Stimulated activated CD8-positive, alpha-beta memory T cell treated with anti-CD3 and anti-CD28 coated beads, Interleukin-15, amount 100 ng/mL, for 1 hour (primary cell): Measurements from ENCODE around the gene PPFIBP2.
"Not testable (repeated sequence)": the region's sequence is repeated elsewhere in the genome, so short reads cannot be mapped to it uniquely, and the experiment has no call there.

ENCODE experiments used
- DNase-seq: peaks from one replicate; pipeline ENCODE4 v3.0.0-alpha.2; 2020; ENCODE audit warnings: low read depth

The PPFIBP2 gene

GRCh38 chr11:7499081-7499480 lies 14.7 kb upstream of the PPFIBP2 start:
- no peak for DNase-seq

DNA sequence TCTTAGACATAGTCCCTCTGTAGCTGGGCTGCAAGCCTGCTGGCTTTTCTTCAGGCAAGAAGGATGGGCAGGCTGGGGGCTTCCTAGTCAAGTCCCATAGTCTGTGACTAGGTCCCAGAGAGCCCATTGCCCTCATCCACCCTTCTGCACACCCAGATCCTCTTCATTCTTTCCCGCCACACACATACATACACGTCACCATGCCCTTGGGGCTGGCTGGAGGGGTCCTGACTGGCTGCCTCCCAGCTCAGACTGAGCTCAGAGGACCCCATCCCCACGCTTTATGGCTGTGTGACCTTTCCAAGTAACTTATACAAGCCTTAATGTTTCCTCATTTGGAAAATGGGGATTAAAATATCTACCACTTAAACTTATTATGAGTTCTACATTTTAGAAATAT lies 13.5 kb upstream of the PPFIBP2 start:
- DNase-seq: no peak

- no peak for DNase-seq
Measured at GRCh38 chr11:7501251-7501650, 12.5 kb upstream of the PPFIBP2 start.

- DNase-seq: no peak
Measured at GRCh38 chr11:7501894-7502293, 11.9 kb upstream of the PPFIBP2 start.

- no peak for DNase-seq
Measured at GRCh38 chr11:7506243-7506642, 7.6 kb upstream of the PPFIBP2 start.

GRCh38 chr11:7508087-7508486 lies 5.7 kb upstream of the PPFIBP2 start:
- DNase-seq: no peak

DNA sequence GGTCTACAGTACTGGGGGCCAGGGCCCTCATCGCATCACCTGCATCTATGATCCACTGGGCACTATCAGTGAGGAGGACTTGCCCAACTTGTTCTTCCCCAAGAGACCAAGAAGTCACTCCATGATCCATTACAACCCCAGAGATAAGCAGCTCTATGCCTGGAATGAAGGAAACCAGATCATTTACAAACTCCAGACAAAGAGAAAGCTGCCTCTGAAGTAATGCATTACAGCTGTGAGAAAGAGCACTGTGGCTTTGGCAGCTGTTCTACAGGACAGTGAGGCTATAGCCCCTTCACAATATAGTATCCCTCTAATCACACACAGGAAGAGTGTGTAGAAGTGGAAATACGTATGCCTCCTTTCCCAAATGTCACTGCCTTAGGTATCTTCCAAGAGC lies 3.8 kb upstream of the PPFIBP2 start:
- DNase-seq: no peak

- no peak for DNase-seq
Measured at GRCh38 chr11:7511401-7511800, 2.4 kb upstream of the PPFIBP2 start.

- no peak for DNase-seq
Measured at GRCh38 chr11:7512525-7513233, 1.1 kb upstream of the PPFIBP2 start.

DNA sequence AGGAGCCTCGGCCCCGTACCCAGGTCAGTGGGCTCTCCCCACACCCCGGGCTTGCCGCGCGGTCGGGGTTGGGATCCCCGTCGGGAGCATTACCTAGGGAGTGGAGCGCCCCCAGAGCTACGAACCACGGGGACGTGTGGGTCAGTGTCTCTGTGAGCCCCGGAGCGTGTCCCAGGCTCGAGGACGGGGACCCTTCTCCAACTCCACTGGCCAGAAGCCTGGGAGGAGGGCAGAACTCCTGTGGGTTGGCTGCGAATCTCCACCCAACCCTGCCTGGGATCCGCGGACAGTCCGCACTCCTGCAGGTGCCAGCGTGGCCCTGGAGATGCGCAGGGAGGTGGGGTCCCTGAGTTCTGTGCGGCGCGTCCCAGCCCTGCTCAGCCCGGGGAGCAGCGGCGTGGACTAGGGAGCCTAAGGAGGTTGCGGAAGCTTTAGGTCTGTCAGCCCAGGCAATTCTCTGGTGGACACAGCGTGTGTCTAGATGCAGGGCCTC lies 346 bp downstream of the PPFIBP2 start:
- no peak for DNase-seq

- no peak for DNase-seq
Measured at GRCh38 chr11:7515447-7515886, 1.7 kb downstream of the PPFIBP2 start.

DNA sequence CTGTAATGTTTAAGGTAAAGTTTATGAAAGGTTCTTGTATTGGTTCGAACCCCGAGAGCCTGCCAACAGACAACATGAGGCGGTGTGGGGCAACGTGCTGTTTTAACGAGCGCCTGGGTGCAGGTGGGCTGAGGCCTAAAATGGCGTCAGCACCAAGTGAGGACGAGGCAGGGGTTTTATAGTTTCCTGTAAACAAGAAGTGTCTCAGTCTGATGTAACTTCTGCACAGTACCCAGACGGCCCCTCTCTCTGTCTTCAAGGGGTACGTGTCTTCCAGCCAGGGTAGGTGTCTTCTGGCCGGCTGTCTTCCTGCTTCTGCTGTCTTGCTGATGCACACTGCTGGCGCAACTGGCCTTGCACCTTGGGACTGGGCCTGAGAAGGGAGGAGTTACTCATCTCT lies 2.7 kb downstream of the PPFIBP2 start:
- DNase-seq: no peak

DNA sequence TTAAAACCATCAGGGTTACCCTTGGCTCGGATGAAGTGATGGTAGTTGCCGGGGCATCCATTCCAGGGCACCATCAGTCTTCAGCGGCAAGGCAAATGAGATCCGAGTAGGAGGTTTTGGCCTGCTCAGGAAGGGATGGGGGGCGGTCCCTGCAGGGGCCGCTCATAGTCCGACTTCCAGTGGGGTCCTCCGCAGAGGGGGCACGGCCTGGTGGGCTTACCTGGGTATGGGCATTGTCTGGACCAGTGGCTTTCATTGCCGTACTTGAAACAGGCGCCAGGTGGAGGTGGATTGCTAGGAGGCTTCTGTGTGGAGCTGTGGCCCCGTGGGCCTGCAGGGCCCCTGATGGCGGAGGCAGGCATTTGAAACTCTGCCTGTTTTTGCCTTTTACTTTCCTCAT lies 3.9 kb downstream of the PPFIBP2 start:
- DNase-seq: not testable (repeated sequence)

- DNase-seq: no peak
Measured at GRCh38 chr11:7518811-7519562, 5.2 kb downstream of the PPFIBP2 start.

DNA sequence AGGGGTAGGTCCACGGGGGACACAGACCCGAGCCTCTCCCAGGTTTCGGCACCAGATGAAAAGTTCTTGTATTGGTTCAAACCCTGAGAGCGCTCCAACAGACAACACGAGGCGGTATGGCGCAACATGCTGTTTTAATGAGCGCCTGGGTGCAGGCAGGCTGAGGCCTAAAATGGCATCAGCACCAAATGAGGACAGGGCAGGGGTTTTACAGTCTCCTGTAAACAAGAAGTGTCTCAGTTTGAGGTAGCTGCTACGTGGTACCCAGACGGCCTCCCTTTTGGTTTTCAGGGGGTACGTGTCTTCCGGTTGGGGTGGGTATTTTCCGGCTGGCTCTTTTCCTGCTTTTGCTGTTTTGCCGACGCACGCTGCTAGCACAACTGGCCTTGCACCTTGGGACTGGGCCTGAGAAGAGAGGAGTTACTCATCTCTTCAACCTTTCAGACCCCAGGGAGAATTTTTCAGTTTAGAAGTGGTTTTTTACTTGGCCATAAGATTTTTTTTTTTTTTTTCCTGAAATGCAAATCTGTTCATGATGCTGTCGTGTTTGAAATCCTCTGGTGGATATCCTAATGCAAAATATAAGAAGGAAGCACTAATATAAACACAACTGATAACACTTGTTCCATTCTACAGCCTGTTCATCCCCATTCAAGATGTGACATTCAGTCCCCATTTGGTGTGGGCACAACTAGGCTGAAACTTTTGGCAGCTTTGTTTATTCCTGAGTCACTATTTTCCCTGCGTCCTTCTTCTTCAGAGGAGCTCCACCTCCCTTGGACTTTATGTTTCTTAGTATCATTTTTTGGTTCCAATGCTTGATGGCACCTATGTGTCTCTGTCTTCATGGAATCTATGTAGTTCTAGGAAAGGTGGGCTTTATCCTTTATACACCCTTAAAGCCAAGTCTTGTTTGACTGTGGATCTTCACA lies 6.5 kb downstream of the PPFIBP2 start:
- DNase-seq: no peak

GRCh38 chr11:7520981-7521487 lies 7.2 kb downstream of the PPFIBP2 start:
- no peak for DNase-seq

DNA sequence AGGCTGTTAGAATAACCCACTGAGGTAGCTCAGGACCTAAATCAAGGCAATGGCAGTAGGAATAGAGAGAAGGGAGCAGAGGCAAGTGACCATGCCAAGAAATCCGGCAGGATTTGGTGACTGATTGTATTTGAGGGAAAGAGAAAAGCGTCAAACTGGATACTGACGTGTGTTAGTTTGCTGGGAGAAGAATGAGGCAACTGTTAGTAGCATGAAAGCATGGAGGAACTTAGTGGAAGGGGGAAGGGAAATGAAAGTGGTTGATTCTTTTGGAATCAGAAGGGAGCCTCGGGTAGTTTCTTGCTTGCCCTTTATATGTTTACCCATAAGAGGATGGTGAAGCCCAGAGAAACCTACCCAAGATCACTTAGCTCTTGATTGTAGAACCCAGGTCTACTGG lies 8.3 kb downstream of the PPFIBP2 start:
- DNase-seq: no peak

GRCh38 chr11:7522546-7522945 lies 8.7 kb downstream of the PPFIBP2 start:
- no peak for DNase-seq

DNA sequence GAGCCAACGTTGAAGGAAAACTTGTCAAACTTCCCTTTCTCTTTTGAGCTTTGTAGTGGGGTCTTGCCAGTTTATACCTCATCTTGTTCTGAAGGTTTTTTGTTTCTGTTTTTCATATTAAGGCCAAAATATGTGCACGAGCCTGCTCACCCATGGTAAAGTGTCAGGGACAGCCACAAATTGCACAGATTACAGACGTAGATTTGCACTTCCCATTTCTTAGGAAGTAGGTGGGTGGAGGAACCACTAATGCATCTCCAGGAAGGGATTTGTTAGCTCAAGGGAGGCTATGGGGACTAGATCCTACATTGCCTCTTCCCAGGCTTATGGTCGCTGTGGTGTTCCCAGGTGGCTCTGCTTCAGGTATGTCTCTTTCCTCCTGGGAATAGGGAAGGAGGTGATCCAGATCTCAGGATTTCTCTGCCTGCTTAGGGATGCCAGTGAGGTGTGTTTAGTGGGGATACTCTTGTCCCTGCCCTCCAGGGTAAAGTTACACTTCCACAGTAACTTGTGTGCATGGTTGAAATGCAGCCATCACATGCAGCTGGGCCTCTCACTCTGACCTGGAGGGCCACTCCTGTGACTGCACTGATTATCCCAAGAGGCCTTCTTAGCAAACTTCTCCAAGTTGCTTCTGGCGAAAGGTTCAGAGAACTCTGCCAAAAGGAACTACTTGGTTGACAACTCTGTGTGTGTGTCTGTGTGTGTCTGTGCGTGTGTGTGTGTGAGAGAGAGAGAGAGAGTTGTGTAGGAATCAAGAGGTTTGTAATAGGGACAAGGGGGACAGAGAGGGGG lies 9.8 kb downstream of the PPFIBP2 start:
- DNase-seq: no peak

DNA sequence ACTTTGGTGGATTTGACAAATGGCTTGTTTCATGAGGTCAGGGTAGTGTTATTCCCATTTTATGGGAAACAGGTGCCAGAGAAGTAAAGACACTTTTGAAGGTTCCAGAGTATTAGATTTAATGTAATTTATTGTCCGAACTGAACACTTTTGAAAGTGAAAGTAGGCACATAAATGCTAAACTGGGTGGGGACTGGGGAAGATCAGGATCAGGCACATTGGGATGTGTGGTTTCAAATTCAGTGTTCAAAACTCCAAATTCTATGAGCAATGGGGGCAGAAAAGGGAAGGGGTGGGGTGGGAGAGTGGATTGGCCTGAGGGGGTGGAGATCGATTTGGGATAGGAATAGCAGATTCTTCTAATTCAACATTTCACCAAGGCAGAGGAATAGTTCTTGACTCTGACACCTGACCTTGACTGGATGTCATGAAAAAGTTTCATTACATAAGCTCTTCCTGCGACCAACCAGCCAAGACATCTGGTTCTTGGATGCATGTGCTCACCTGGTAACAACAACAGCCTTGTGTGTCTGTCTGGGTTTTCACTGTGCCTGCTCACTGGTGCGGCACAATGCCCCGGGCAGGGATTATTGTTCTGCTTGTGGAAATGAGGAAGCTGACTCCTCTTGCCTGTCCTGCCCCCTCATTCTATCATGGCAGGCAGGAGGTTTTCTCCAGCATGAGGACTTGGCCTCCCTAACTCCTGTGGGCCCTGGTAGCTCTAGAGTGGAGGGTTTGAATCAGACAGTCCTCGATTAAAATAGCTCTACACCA lies 10.8 kb downstream of the PPFIBP2 start:
- no peak for DNase-seq

GRCh38 chr11:7525424-7525823 lies 11.6 kb downstream of the PPFIBP2 start:
- DNase-seq: no peak
